ENCODE measurements around the gene PTPRN2. TPM values are rescaled to one million over a fixed set of nuclear protein-coding genes. Genes with fewer than 3 reads are reported as not detected.

The PTPRN2 gene
- polyA plus RNA-seq, 2 donors, result 0.37 to 0.40 TPM

DNA sequence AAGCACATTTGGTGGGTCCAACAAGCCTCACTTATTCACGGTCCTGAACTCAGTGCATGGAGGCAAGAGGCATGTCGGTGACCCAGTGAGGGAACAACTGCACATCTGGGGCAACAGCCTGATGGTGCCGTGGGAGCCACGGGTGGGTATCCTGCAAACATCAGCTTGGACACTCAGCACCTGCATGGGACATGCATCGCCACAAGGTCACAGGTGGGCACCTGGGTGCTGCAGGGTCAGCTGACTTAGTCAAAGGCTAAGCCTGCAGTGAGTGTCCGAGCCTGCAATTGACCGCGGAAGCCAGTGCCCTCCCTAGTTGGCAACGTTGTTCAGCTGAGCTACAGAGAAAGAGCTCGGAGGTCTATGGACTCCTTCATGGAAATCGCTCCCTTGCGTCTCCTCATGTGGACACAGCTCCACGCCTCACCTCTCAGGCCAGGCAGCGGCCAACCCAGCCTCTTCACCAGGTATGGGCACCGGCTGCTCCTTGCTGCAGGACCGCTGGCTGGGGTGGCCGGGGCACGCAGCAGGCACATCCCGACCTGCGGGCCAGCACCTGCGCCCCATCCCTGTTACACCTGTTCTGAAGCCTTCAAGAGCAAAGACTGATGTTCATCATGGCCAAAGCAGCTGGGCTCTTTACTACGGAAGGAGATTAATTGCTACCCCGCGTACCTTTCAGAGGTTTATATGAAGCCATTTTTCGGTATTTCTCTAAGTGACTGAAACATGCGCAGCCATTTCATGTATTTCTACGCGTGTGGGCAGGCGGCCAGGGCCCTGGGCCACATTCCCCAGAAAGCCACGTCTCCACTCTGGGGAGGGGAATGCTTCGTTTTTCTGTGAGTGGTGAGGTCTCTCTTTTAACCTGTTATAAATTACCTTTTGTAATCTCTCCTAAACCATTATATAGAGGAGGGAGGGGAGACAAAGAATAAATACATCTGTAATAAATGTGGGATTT, 870.1 kb downstream of the PTPRN2 start:
- no peaks in the 10 kb centered on the region for H3K4me1 ChIP-seq (ENCODE audit: control insufficient read depth in 2 of 2, insufficient read depth in 2 of 2, low read length in 1 of 2)
- no peaks in the 10 kb centered on the region for H3K27me3 ChIP-seq (ENCODE audit: control insufficient read depth in 1 of 2, insufficient read depth in 2 of 2, low read length in 2 of 2)
- H3K4me3 ChIP-seq (ENCODE audit: low read depth in 1 of 2, low read length in 2 of 2), result no peak overlapping the region
- H3K36me3 ChIP-seq (ENCODE audit: control insufficient read depth in 2 of 2, insufficient read depth in 2 of 2, low read length in 1 of 2), result no peaks in the 10 kb centered on the region
- no peak overlapping the region for H3K27ac ChIP-seq (ENCODE audit: low read depth in 2 of 2, low read length in 1 of 2)
- peaks cover 2 to 7% of the 10 kb centered on the region in 2 donors for H3K9me3 ChIP-seq (ENCODE audit: control insufficient read depth in 2 of 2, insufficient read depth in 1 of 2, low read depth in 1 of 2, low read length in 1 of 2)
- WGBS, 2 donors, result 86 to 88% methylated on average over 31 of the region's 31 CpGs

DNA sequence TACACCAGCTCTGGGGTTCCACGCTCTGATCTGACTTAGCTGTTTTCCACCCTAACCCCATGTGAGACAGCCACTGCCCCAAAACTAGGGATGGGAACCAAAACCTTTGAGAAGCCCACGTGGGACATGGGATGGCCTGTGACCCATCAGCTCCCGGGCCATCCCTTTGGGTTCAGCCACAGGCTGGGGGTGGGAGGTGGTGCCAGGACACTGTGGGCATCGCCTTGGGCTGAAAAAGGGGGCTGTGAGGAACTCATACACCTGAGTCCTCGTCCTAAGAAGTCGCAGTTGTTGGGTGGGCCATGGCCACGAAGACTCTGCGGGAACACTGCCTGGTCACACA, 871.7 kb downstream of the PTPRN2 start:
- no peak overlapping the region for H3K27ac ChIP-seq (ENCODE audit: low read depth in 2 of 2, low read length in 1 of 2)
- peaks cover 0 to 7% of the 10 kb centered on the region in 2 donors for H3K9me3 ChIP-seq (ENCODE audit: control insufficient read depth in 2 of 2, insufficient read depth in 1 of 2, low read depth in 1 of 2, low read length in 1 of 2)
- no peak overlapping the region for H3K4me3 ChIP-seq (ENCODE audit: low read depth in 1 of 2, low read length in 2 of 2)
- WGBS, 2 donors, result 66 to 79% methylated on average over 8 of the region's 8 CpGs
- H3K4me1 ChIP-seq (ENCODE audit: control insufficient read depth in 2 of 2, insufficient read depth in 2 of 2, low read length in 1 of 2), result no peaks in the 10 kb centered on the region
- no peaks in the 10 kb centered on the region for H3K27me3 ChIP-seq (ENCODE audit: control insufficient read depth in 1 of 2, insufficient read depth in 2 of 2, low read length in 2 of 2)
- no peaks in the 10 kb centered on the region for H3K36me3 ChIP-seq (ENCODE audit: control insufficient read depth in 2 of 2, insufficient read depth in 2 of 2, low read length in 1 of 2)

GRCh38 chr7:157715071-157715937, 872.3 kb downstream of the PTPRN2 start:
- WGBS, 2 donors, result 80 to 86% methylated on average over 25 of the region's 25 CpGs
- no peak overlapping the region for H3K27ac ChIP-seq (ENCODE audit: low read depth in 2 of 2, low read length in 1 of 2)
- H3K4me3 ChIP-seq (ENCODE audit: low read depth in 1 of 2, low read length in 2 of 2), result no peak overlapping the region

DNA sequence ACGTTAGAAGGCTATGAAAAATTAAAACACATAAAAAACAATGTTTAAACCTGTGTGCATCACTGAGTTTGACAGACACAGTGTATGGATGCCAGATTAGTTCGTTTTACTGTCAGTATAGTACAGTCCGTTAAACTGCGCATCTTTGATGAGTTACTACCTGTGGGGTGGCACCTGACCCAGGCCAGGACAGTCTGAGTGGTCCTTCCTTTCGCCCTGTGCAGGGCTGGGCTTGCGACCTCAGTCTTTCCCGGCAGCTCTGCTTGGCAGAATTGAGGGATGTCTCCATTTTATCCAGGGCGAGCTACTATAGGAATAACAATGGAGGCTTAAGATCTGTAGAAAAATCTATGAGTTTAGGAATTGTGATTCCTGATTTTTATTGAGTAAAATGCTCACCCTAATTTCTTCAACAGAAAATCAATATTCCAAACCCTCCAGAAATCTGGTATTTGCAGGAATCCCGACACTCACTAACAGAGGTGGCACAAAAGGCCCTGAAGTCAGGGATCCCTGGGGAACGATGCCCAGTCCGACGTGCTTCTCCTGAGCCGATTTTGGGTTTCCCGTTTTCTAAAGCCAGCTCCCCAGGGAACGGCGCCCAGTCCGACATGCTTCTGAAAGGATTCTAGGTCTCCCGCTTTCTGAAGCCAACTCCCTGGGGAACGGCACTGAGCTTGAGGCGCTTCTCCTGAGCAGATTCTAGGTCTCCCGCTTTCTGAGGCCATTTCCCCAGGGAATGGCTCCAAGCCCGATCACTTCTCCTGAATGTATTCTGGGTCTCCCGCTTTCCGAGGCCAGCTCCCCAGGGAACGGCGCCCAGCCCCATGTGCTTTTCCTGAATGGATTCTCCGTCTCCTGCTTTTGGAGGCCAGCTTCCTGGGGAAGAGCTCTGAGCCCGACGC, 873.2 kb downstream of the PTPRN2 start:
- 84 to 91% methylated on average over 29 of the region's 29 CpGs for WGBS, 2 donors
- H3K27me3 ChIP-seq (ENCODE audit: control insufficient read depth in 1 of 2, insufficient read depth in 2 of 2, low read length in 2 of 2), result no peaks in the 10 kb centered on the region
- H3K27ac ChIP-seq (ENCODE audit: low read depth in 2 of 2, low read length in 1 of 2), result no peak overlapping the region
- no peaks in the 10 kb centered on the region for H3K4me1 ChIP-seq (ENCODE audit: control insufficient read depth in 2 of 2, insufficient read depth in 2 of 2, low read length in 1 of 2)
- H3K4me3 ChIP-seq (ENCODE audit: low read depth in 1 of 2, low read length in 2 of 2), result no peak overlapping the region
- H3K36me3 ChIP-seq (ENCODE audit: control insufficient read depth in 2 of 2, insufficient read depth in 2 of 2, low read length in 1 of 2), result no peaks in the 10 kb centered on the region
- H3K9me3 ChIP-seq (ENCODE audit: control insufficient read depth in 2 of 2, insufficient read depth in 1 of 2, low read depth in 1 of 2, low read length in 1 of 2), result peaks cover 0 to 7% of the 10 kb centered on the region in 2 donors

More at GRCh38 chr7:157715071-157715937, 872.3 kb downstream of the PTPRN2 start:
- no peaks in the 10 kb centered on the region for H3K36me3 ChIP-seq (ENCODE audit: control insufficient read depth in 2 of 2, insufficient read depth in 2 of 2, low read length in 1 of 2)
- H3K9me3 ChIP-seq (ENCODE audit: control insufficient read depth in 2 of 2, insufficient read depth in 1 of 2, low read depth in 1 of 2, low read length in 1 of 2), result peaks cover 0 to 7% of the 10 kb centered on the region in 2 donors
- H3K27me3 ChIP-seq (ENCODE audit: control insufficient read depth in 1 of 2, insufficient read depth in 2 of 2, low read length in 2 of 2), result no peaks in the 10 kb centered on the region
- no peaks in the 10 kb centered on the region for H3K4me1 ChIP-seq (ENCODE audit: control insufficient read depth in 2 of 2, insufficient read depth in 2 of 2, low read length in 1 of 2)

- Histone ChIP-seq H3K27ac (ENCODE audit: low read depth in 2 of 2, low read length in 1 of 2) (no peak overlapping the region), H3K4me3 (ENCODE audit: low read depth in 1 of 2, low read length in 2 of 2) (no peak overlapping the region), H3K4me1 (ENCODE audit: control insufficient read depth in 2 of 2, insufficient read depth in 2 of 2, low read length in 1 of 2) (no peaks in the 10 kb centered on the region), H3K9me3 (ENCODE audit: control insufficient read depth in 2 of 2, insufficient read depth in 1 of 2, low read depth in 1 of 2, low read length in 1 of 2) (peaks cover 0 to 4% of the 10 kb centered on the region in 2 donors), H3K27me3 (ENCODE audit: control insufficient read depth in 1 of 2, insufficient read depth in 2 of 2, low read length in 2 of 2) (no peaks in the 10 kb centered on the region), H3K36me3 (ENCODE audit: control insufficient read depth in 2 of 2, insufficient read depth in 2 of 2, low read length in 1 of 2) (no peaks in the 10 kb centered on the region)
- WGBS, 2 donors, result 88 to 89% methylated on average over 16 of the region's 16 CpGs
Observed at GRCh38 chr7:157713591-157713990, 874.0 kb downstream of the PTPRN2 start.

GRCh38 chr7:157712666-157713235, 874.9 kb downstream of the PTPRN2 start:
- no peak overlapping the region for H3K27ac ChIP-seq (ENCODE audit: low read depth in 2 of 2, low read length in 1 of 2)
- H3K36me3 ChIP-seq (ENCODE audit: control insufficient read depth in 2 of 2, insufficient read depth in 2 of 2, low read length in 1 of 2), result no peaks in the 10 kb centered on the region
- no peaks in the 10 kb centered on the region for H3K4me1 ChIP-seq (ENCODE audit: control insufficient read depth in 2 of 2, insufficient read depth in 2 of 2, low read length in 1 of 2)
- no peaks in the 10 kb centered on the region for H3K27me3 ChIP-seq (ENCODE audit: control insufficient read depth in 1 of 2, insufficient read depth in 2 of 2, low read length in 2 of 2)
- no peak overlapping the region for H3K4me3 ChIP-seq (ENCODE audit: low read depth in 1 of 2, low read length in 2 of 2)
- peaks cover 0 to 4% of the 10 kb centered on the region in 2 donors for H3K9me3 ChIP-seq (ENCODE audit: control insufficient read depth in 2 of 2, insufficient read depth in 1 of 2, low read depth in 1 of 2, low read length in 1 of 2)
- 78 to 81% methylated on average over 15 of the region's 15 CpGs for WGBS, 2 donors

DNA sequence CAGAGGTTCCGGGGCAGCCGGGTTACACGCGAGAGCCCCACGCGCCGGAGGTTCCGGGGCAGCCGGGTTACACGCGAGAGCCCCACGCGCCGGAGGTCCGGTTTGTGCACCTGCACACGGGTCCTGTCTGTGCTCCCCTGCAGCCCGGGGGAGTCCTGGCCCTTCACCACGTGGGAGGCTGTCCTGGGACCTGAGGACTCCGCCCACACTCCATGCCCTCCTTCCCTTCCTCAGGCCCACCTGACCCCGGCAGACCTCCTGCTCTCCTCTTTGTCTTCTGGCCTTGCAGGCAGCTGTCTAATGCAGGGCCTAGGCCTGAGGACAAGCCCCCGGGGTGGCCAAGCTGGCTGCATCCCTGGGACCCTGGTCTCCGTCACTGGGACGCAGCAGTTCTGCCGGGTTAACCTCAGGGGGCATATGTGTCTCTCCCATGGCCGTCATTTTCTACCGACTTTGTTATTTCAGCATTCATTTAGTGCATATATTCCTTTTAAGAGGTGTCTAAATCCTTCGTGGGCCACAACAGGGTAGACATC, 876.2 kb downstream of the PTPRN2 start:
- Histone ChIP-seq H3K4me3 (ENCODE audit: low read depth in 1 of 2, low read length in 2 of 2) (no peak overlapping the region), H3K27me3 (ENCODE audit: control insufficient read depth in 1 of 2, insufficient read depth in 2 of 2, low read length in 2 of 2) (no peaks in the 10 kb centered on the region), H3K4me1 (ENCODE audit: control insufficient read depth in 2 of 2, insufficient read depth in 2 of 2, low read length in 1 of 2) (no peaks in the 10 kb centered on the region), H3K36me3 (ENCODE audit: control insufficient read depth in 2 of 2, insufficient read depth in 2 of 2, low read length in 1 of 2) (no peaks in the 10 kb centered on the region), H3K27ac (ENCODE audit: low read depth in 2 of 2, low read length in 1 of 2) (no peak overlapping the region), H3K9me3 (ENCODE audit: control insufficient read depth in 2 of 2, insufficient read depth in 1 of 2, low read depth in 1 of 2, low read length in 1 of 2) (no peaks in the 10 kb centered on the region)
- 68 to 81% methylated on average over 10 to 25 of the region's 27 CpGs for WGBS, 2 donors

DNA sequence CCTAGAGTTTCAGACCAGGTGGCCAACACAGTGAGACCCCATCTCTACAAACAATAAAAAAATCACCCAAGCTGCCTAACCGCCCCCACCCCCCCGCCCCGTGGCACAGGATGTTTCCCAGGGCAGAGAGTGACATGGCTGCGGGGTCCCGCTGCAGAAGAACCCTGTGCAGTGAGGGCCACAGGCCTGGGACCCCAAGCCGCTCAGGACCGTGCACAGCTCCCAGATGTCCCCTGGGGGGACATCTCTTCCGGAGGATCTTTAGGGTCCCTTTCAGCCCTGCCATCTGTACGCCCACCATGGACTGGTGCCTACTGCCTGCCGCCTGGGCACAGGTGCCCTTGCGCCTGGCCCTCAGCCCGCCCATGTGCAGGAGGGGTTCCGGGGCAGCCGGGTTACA, 877.2 kb downstream of the PTPRN2 start:
- Histone ChIP-seq H3K36me3 (ENCODE audit: control insufficient read depth in 2 of 2, insufficient read depth in 2 of 2, low read length in 1 of 2) (no peaks in the 10 kb centered on the region), H3K4me3 (ENCODE audit: low read depth in 1 of 2, low read length in 2 of 2) (no peak overlapping the region), H3K27ac (ENCODE audit: low read depth in 2 of 2, low read length in 1 of 2) (no peak overlapping the region), H3K4me1 (ENCODE audit: control insufficient read depth in 2 of 2, insufficient read depth in 2 of 2, low read length in 1 of 2) (no peaks in the 10 kb centered on the region), H3K27me3 (ENCODE audit: control insufficient read depth in 1 of 2, insufficient read depth in 2 of 2, low read length in 2 of 2) (no peaks in the 10 kb centered on the region), H3K9me3 (ENCODE audit: control insufficient read depth in 2 of 2, insufficient read depth in 1 of 2, low read depth in 1 of 2, low read length in 1 of 2) (no peaks in the 10 kb centered on the region)
- WGBS, 2 donors, result 84 to 94% methylated on average over 12 to 14 of the region's 14 CpGs
